ENCODE data around the gene STAM.

Gene STAM

DNA sequence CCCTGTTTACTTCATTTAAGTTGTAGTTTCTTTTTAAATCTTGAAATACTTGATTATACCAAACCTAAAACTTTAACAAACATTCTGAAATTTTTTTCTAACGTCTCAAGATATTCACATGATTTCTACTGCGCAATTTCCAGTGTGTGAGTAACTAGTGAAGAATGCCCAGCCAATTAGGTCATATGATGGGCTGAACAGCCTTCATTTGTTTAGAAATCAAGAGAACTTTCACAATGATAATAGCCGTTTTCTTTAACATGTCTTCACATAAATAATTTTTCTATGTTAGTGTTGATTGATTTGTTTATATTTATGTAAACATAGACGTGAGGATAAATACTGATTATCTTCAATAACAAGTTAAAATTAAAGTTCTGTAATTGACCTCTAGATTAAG, 21.8 kb downstream of the STAM start:
- Histone ChIP-seq H3K36me3 (ENCODE audit: control insufficient read depth in 2 of 2, insufficient read depth in 1 of 2, low read length in 2 of 2) (peaks cover 0 to 4% of the 10 kb centered on the region in 2 experiments; a peak in 1 of 3 replicates), H3K4me1 (ENCODE audit: control insufficient read depth, insufficient read depth, low read length) (no peaks in the 10 kb centered on the region), H3K9me3 (ENCODE audit: control insufficient read depth, insufficient read depth, low read depth, low read length) (no peaks in the 10 kb centered on the region), H3K4me3 (ENCODE audit: low read depth, low read length) (no peak overlapping the region), H3K27ac (ENCODE audit: extremely low read depth, low read depth, low read length) (no peak overlapping the region)
- TF ChIP-seq ZNF366 (tag by site-specific recombination; conservative IDR thresholded peaks at IDR 0.05) = 0 out of 2 replicates have a peak, but pooled peaks have one; percentile 13
- TF ChIP-seq ZNF266 (tag by site-specific recombination; IDR thresholded peaks at IDR 0.05; ENCODE audit: low read depth) = no peak
- POLR2A ChIA-PET = no interaction called here
- CTCF ChIA-PET = no interaction called here

DNA sequence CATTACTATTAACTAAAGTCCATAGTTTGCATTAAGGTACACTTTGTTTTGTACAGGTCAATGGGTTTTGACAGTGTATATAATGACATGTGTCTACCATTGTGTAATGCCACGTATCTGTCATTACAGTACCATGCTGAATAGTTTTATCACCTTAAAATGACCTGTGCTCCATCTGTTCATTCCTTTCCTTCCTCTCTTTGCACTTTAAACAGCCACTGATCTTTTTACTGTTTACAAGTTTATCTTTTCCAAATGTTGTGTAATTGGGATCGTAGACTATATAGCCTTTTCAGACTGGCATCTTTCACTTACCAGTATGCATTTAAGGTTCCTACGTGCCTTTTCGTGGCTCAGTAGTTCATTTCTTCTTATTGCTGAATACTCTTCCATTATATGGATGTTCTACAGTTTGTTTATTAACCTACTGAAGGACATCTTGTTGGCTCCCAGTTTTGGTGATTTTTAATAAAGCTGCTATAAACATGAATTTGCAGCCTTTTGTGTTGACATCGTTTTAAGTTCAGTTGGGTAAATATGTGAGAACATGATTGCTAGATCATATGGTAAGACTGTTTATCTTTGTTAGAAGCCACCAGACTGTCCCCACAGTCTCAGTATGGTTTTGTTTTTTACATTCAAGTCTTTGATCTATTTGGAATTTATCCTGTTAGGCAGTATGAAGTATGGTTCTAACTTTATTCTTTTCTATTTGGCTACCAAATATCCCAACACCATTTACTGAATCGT, 24.7 kb downstream of the STAM start:
- Histone ChIP-seq H3K36me3 (ENCODE audit: control insufficient read depth in 2 of 2, insufficient read depth in 1 of 2, low read length in 2 of 2) (no peaks in the 10 kb centered on the region), H3K27ac (ENCODE audit: extremely low read depth, low read depth, low read length) (no peak overlapping the region), H3K9me3 (ENCODE audit: control insufficient read depth, insufficient read depth, low read depth, low read length) (no peaks in the 10 kb centered on the region), H3K4me1 (ENCODE audit: control insufficient read depth, insufficient read depth, low read length) (peaks cover 8% of the 10 kb centered on the region; the same call in 1 of the 2 replicates), H3K4me3 (ENCODE audit: low read depth, low read length) (no peak overlapping the region)
- POLR2A ChIA-PET = no interaction called here
- CTCF ChIA-PET = no interaction called here
- TF ChIP-seq ZNF350 (tag by site-specific recombination; IDR thresholded peaks at IDR 0.05) = no peak
- TF ChIP-seq GLIS1 (tag by site-specific recombination; IDR thresholded peaks at IDR 0.05) = no peak
- no peak for TF ChIP-seq ZSCAN16 (tag by site-specific recombination; IDR thresholded peaks at IDR 0.05)
- TF ChIP-seq, protein P1, sequence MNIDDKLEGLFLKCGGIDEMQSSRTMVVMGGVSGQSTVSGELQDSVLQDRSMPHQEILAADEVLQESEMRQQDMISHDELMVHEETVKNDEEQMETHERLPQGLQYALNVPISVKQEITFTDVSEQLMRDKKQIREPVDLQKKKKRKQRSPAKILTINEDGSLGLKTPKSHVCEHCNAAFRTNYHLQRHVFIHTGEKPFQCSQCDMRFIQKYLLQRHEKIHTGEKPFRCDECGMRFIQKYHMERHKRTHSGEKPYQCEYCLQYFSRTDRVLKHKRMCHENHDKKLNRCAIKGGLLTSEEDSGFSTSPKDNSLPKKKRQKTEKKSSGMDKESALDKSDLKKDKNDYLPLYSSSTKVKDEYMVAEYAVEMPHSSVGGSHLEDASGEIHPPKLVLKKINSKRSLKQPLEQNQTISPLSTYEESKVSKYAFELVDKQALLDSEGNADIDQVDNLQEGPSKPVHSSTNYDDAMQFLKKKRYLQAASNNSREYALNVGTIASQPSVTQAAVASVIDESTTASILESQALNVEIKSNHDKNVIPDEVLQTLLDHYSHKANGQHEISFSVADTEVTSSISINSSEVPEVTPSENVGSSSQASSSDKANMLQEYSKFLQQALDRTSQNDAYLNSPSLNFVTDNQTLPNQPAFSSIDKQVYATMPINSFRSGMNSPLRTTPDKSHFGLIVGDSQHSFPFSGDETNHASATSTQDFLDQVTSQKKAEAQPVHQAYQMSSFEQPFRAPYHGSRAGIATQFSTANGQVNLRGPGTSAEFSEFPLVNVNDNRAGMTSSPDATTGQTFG (tag by site-specific recombination; IDR thresholded peaks at IDR 0.05; ENCODE audit: borderline replicate concordance) = no peak

DNA sequence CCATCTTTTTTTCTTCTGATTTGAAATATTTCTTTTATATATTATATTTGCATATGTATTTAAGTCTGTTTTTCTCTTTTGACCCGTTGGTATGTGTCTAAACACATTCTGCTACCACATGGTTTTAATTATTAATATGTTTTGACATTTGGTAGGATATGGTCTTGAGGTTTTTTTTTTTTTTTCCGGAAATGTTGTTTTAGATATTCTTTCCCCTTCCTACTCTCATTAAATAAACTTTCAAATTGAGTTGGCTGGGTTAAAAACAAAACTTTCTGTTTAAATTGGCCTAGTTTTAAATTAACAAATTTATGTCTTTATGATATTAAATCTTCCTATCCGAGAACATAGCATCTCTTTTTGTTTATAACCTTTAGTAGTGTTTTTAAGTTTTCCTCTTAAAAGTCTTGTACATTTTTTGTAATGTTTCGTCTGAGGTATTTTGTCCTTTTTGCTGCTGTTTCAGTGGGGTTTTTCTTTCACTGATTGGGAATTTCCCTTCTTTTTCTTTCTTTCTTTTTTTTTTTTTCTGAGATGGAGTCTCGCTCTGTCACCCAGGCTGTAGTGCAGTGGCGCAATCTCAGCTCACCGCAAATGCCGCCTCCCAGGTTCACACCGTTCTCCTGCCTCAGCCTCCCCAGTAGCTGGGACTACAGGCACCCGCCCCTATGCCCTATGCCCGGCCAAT, 25.4 kb downstream of the STAM start:
- no peak for TF ChIP-seq BCL11B (tag by site-specific recombination; IDR thresholded peaks at IDR 0.05; ENCODE audit: low read depth)
- TF ChIP-seq, protein P2, sequence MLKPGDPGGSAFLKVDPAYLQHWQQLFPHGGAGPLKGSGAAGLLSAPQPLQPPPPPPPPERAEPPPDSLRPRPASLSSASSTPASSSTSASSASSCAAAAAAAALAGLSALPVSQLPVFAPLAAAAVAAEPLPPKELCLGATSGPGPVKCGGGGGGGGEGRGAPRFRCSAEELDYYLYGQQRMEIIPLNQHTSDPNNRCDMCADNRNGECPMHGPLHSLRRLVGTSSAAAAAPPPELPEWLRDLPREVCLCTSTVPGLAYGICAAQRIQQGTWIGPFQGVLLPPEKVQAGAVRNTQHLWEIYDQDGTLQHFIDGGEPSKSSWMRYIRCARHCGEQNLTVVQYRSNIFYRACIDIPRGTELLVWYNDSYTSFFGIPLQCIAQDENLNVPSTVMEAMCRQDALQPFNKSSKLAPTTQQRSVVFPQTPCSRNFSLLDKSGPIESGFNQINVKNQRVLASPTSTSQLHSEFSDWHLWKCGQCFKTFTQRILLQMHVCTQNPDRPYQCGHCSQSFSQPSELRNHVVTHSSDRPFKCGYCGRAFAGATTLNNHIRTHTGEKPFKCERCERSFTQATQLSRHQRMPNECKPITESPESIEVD (tag by site-specific recombination; IDR thresholded peaks at IDR 0.05) = no peak
- no peak for TF ChIP-seq ZSCAN16 (tag by site-specific recombination; IDR thresholded peaks at IDR 0.05)
- no peak overlapping the region for H3K27ac ChIP-seq (ENCODE audit: extremely low read depth, low read depth, low read length)
- no peak overlapping the region for H3K4me3 ChIP-seq (ENCODE audit: low read depth, low read length)
- no peaks in the 10 kb centered on the region for H3K36me3 ChIP-seq (ENCODE audit: control insufficient read depth in 2 of 2, insufficient read depth in 1 of 2, low read length in 2 of 2)
- H3K9me3 ChIP-seq (ENCODE audit: control insufficient read depth, insufficient read depth, low read depth, low read length) = no peaks in the 10 kb centered on the region
- ChIA-PET CTCF (no interaction called here), POLR2A (no interaction called here)
- peaks cover 8% of the 10 kb centered on the region; the same call in 1 of the 2 replicates for H3K4me1 ChIP-seq (ENCODE audit: control insufficient read depth, insufficient read depth, low read length)

DNA sequence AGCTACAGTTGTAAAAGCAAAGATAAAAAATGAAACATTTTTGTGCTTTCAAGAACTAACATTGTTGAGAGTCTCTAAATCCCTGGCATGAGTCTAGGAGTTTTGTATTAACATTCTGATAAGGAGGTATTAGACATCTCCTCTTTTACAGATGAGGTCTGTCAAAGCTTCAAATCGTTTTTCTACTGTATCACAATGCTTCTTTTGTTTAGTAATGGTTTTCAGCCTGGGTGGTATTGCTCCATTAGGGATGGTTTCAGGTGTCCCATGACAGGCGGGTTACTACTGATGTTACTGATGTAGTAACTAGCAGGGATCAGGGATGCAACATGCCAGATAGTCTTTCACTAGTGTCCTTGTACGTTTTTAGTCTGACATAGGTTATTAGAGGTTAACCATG, 27.4 kb downstream of the STAM start:
- Histone ChIP-seq H3K9me3 (ENCODE audit: control insufficient read depth, insufficient read depth, low read depth, low read length) (no peaks in the 10 kb centered on the region), H3K4me1 (ENCODE audit: control insufficient read depth, insufficient read depth, low read length) (peaks cover 8% of the 10 kb centered on the region; the same call in 1 of the 2 replicates), H3K36me3 (ENCODE audit: control insufficient read depth in 2 of 2, insufficient read depth in 1 of 2, low read length in 2 of 2) (no peaks in the 10 kb centered on the region), H3K27ac (ENCODE audit: extremely low read depth, low read depth, low read length) (no peak overlapping the region), H3K4me3 (ENCODE audit: low read depth, low read length) (no peak overlapping the region)
- no peak for TF ChIP-seq ZNF146 (tag by site-specific recombination; IDR thresholded peaks at IDR 0.05)
- TF ChIP-seq, protein P3, sequence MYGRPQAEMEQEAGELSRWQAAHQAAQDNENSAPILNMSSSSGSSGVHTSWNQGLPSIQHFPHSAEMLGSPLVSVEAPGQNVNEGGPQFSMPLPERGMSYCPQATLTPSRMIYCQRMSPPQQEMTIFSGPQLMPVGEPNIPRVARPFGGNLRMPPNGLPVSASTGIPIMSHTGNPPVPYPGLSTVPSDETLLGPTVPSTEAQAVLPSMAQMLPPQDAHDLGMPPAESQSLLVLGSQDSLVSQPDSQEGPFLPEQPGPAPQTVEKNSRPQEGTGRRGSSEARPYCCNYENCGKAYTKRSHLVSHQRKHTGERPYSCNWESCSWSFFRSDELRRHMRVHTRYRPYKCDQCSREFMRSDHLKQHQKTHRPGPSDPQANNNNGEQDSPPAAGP (tag by site-specific recombination; IDR thresholded peaks at IDR 0.05) = 0 out of 2 replicates have a peak, but pooled peaks have one; percentile 52
- TF ChIP-seq, protein P4, sequence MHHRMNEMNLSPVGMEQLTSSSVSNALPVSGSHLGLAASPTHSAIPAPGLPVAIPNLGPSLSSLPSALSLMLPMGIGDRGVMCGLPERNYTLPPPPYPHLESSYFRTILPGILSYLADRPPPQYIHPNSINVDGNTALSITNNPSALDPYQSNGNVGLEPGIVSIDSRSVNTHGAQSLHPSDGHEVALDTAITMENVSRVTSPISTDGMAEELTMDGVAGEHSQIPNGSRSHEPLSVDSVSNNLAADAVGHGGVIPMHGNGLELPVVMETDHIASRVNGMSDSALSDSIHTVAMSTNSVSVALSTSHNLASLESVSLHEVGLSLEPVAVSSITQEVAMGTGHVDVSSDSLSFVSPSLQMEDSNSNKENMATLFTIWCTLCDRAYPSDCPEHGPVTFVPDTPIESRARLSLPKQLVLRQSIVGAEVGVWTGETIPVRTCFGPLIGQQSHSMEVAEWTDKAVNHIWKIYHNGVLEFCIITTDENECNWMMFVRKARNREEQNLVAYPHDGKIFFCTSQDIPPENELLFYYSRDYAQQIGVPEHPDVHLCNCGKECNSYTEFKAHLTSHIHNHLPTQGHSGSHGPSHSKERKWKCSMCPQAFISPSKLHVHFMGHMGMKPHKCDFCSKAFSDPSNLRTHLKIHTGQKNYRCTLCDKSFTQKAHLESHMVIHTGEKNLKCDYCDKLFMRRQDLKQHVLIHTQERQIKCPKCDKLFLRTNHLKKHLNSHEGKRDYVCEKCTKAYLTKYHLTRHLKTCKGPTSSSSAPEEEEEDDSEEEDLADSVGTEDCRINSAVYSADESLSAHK (tag by site-specific recombination; IDR thresholded peaks at IDR 0.05) = 0 out of 2 replicates have a peak, but pooled peaks have one; percentile 22
- CTCF ChIA-PET = interaction anchor here (0.7 kb wide), 1 partner anchor 315 kb away, joined by 3 read pairs; no protein-coding TSS in a partner anchor
- POLR2A ChIA-PET = no interaction called here
